Caco-2 (cell line): ENCODE measurements around the gene PALM. TPM values are rescaled to one million over a fixed set of nuclear protein-coding genes. Genes with fewer than 3 reads are reported as not detected.

Experiments
- Bru-seq: library from RNA; stranded (reverse); fragments of 400-500 nt; gene quantifications from one replicate; lab custom pipeline; 2021; lab: Mats Ljungman, UMichigan
- BruChase-seq, 2 experiments: library from RNA; stranded (reverse); fragments of 400-500 nt; gene quantifications; one replicate each; lab custom pipeline; 2021; lab: Mats Ljungman, UMichigan
- BruUV-seq: library from RNA; stranded (reverse); fragments of 400-500 nt; replicated peaks from 2 replicates; lab custom pipeline; 2021; lab: Mats Ljungman, UMichigan
- CTCF ChIA-PET: fragments of 300-600 bp; sonication (Branson Sonifier 250); formaldehyde crosslinking; loops from one replicate; lab custom pipeline; 2022; ENCODE audit warnings: antibody characterized with exemption; lab: Charles Lee
- POLR2A ChIA-PET: fragments of 300-600 bp; sonication (Branson Sonifier 250); formaldehyde crosslinking; loops from one replicate; lab custom pipeline; 2022; ENCODE audit warnings: antibody characterized with exemption; lab: Charles Lee
- DNase-seq, 2 experiments: peaks; one replicate each; pipeline versions ENCODE4 v3.0.0 to v3.0.0-alpha.2; 2020 to 2022
- H3K27me3 ChIP-seq: replicated peaks from 2 replicates; pipeline ENCODE4 v1.6.0; 2011; ENCODE audit warnings: low read length; ENCODE audit not compliant: control insufficient read depth, insufficient read depth
- H3K36me3 ChIP-seq: 2 replicates; pipeline ENCODE4 v1.5.1; 2011; ENCODE audit warnings: low read length; ENCODE audit not compliant: control insufficient read depth, insufficient read depth
- H3K4me1 ChIP-seq: fragments of 250-450 bp; sonication (Bioruptor Pico); 2 replicates; pipeline ENCODE4 v1.5.1; 2020; ENCODE audit warnings: mild to moderate bottlenecking
- H3K4me3 ChIP-seq: 2 replicates; pipeline ENCODE4 v1.5.1; 2011; ENCODE audit warnings: low read depth, mild to moderate bottlenecking, control low read depth, low read length
- H3K9me3 ChIP-seq: fragments of 250-450 bp; sonication (Bioruptor Pico); 2 replicates; pipeline ENCODE4 v1.5.1; 2020; ENCODE audit warnings: mild to moderate bottlenecking, moderate library complexity
- H3K27ac Mint-ChIP-seq: one replicate; pipeline ENCODE4 v1.8.0; 2022; ENCODE audit warnings: mixed read lengths; ENCODE audit not compliant: unreplicated experiment
- H3K27me3 Mint-ChIP-seq: one replicate; pipeline ENCODE4 v1.8.0; 2022; ENCODE audit warnings: mixed read lengths; ENCODE audit not compliant: insufficient read depth, unreplicated experiment
- H3K36me3 Mint-ChIP-seq: one replicate; pipeline ENCODE4 v1.8.0; 2022; ENCODE audit warnings: mild to moderate bottlenecking, mixed read lengths; ENCODE audit not compliant: insufficient read depth, unreplicated experiment
- H3K4me1 Mint-ChIP-seq: one replicate; pipeline ENCODE4 v1.8.0; 2022; ENCODE audit warnings: low read depth, mixed read lengths; ENCODE audit not compliant: unreplicated experiment
- H3K4me3 Mint-ChIP-seq: one replicate; pipeline ENCODE4 v1.8.0; 2022; ENCODE audit warnings: mild to moderate bottlenecking, moderate library complexity, mixed read lengths; ENCODE audit not compliant: unreplicated experiment
- H3K9me3 Mint-ChIP-seq: one replicate; pipeline ENCODE4 v1.8.0; 2022; ENCODE audit warnings: mixed read lengths; ENCODE audit not compliant: unreplicated experiment
- CTCF ChIP-seq, 2 experiments: fragments of 200-600 bp in 1 of 2; IDR thresholded peaks; 1 replicate in 1 of 2; 2 replicates in 1 of 2; pipeline versions ENCODE4 v1.5.1 to v1.8.0; 2011 to 2022; ENCODE audit warnings: antibody characterized with exemption in 1 of 2, control low read depth in 1 of 2, inconsistent platforms in 1 of 2, low read depth in 1 of 2, low read length in 1 of 2, mild to moderate bottlenecking in 1 of 2, moderate library complexity in 1 of 2; ENCODE audit not compliant: insufficient read depth in 1 of 2, severe bottlenecking in 1 of 2, unreplicated experiment in 1 of 2
- intact Hi-C: fragments of 100-400 bp; cut with micrococcal nuclease; formaldehyde crosslinking; loops from one replicate; pipeline ENCODE4 v1.10.0; 2022; ENCODE audit not compliant: unreplicated experiment
- long read RNA-seq: library from polyadenylated mRNA; stranded (forward); transcript quantifications from one replicate; pipeline ENCODE4 v2.0.0, GENCODE V29; 2022
- total RNA-seq: library from RNA; stranded (reverse); gene quantifications from 2 replicates; pipeline ENCODE4 v1.2.3, GENCODE V29; 2022

The PALM gene
- total RNA-seq = 14.7 and 16.1 TPM in 2 replicates
- percentile 39 among the genes with signal in this experiment for Bru-seq, nascent RNA
- BruChase-seq, experiment 1, labeled RNA remaining after a 2-hour chase = percentile 37 among the genes with signal in this experiment
- percentile 45 among the genes with signal in this experiment for BruChase-seq, experiment 2, labeled RNA remaining after a 6-hour chase
- long read RNA-seq, partial matches to known transcripts = 0 of 1 reads
- long read RNA-seq, other reads (novel, unspliced or antisense) = 1 of 1 reads

- POLR2A ChIA-PET = no interaction called here
- peak within 1 kb of the TSS; percentile 49 for H3K4me3 ChIP-seq
- H3K27ac Mint-ChIP-seq = no peak within 1 kb of the TSS
Observed at GRCh38 chr19:708154-709143, at the start of gene PALM. PALM (plus strand) TSS chr19:708935; CDS start chr19:709147, 212 bp downstream.

DNA sequence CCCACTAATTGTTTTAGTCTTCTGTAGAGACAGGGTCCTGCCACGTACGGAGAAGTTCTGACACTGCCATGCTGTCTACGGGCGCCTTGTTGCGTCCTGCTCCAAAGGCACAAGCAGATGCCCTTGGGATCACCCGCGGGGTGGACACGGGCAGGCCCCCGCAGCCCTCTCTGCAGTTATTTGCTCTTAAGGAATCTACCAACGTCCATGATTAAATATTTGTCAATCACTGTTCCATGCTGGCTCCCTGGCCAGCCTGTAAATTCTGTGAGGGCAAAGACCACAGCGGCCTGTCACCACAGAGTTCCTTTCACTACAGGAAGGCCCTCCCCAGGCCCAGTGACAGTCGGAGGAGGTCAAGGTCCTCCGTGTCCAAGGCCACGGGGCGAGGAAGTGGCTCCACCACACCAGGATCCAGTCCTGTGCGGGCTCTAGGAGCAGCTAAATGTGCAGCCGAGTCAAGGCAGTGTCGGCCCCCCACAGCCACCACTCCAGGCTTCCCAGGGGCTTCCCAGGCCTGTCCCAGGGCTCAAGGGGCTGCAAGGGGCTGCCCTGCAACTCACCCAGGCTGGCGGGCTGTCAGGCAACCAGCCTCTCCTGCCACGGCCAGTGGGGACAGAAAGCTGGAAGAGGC is 47.8 kb upstream of the PALM start:
- H3K4me1 ChIP-seq = peaks cover 27% of the 10 kb centered on the region
- H3K36me3 ChIP-seq = peaks cover 3% of the 10 kb centered on the region
- peak overlapping the region; percentile 75 for H3K4me3 Mint-ChIP-seq
- TF ChIP-seq CTCF (IDR thresholded peaks at IDR 0.05; ENCODE audit: insufficient read depth in 1 of 2, low read depth in 1 of 2, low read length in 1 of 2, severe bottlenecking in 1 of 2, unreplicated experiment in 1 of 2) = no peak
- intact Hi-C loops = loop anchor here (5.0 kb wide), 1 partner anchor 91 kb away; the partner anchor contains the start of gene MISP
- ChIA-PET POLR2A (no interaction called here), CTCF (no interaction called here)
- H3K27ac Mint-ChIP-seq = peak overlapping the region; percentile 76
- no peaks in the 10 kb centered on the region for H3K9me3 Mint-ChIP-seq
- H3K4me3 ChIP-seq = peak overlapping the region; percentile 96
- H3K27me3 Mint-ChIP-seq = no peaks in the 10 kb centered on the region
- H3K36me3 Mint-ChIP-seq = peaks cover 50% of the 10 kb centered on the region
- no peaks in the 10 kb centered on the region for H3K27me3 ChIP-seq
- no TSS peak for BruUV-seq
- DNase-seq = peak; percentile 44 to 77
- H3K4me1 Mint-ChIP-seq = no peaks in the 10 kb centered on the region
- no peaks in the 10 kb centered on the region for H3K9me3 ChIP-seq

More at GRCh38 chr19:708154-709143, at the start of gene PALM:
- no peaks in the 10 kb centered on the region for H3K36me3 ChIP-seq
- peaks cover 8% of the 10 kb centered on the region for H3K4me1 ChIP-seq
- Mint-ChIP-seq H3K36me3 (peaks cover 4% of the 10 kb centered on the region), H3K4me3 (peak within 1 kb of the TSS; percentile 55), H3K4me1 (no peaks in the 10 kb centered on the region), H3K9me3 (no peaks in the 10 kb centered on the region), H3K27me3 (no peaks in the 10 kb centered on the region)
- TF ChIP-seq CTCF (IDR thresholded peaks at IDR 0.05; ENCODE audit: insufficient read depth in 1 of 2, low read depth in 1 of 2, low read length in 1 of 2, severe bottlenecking in 1 of 2, unreplicated experiment in 1 of 2) = no peak
- H3K9me3 ChIP-seq = no peaks in the 10 kb centered on the region
- CTCF ChIA-PET = no interaction called here
- intact Hi-C loops = no loop called here
- DNase-seq = peak in 1 of 2 experiments; percentile 52
- no peaks in the 10 kb centered on the region for H3K27me3 ChIP-seq
- no TSS peak for BruUV-seq
